UCSD-AML1 (cell line): ENCODE data around the gene ATP5MK.
A peak's percentile ranks its signal among the peaks of the same experiment; 100 is the strongest.
"Not testable (repeated sequence)": the region's sequence is repeated elsewhere in the genome, so short reads cannot be mapped to it uniquely, and the experiment has no call there.

ENCODE experiments used
- DNase-seq: peaks from one replicate; lab custom pipeline; 2025; ENCODE audit not compliant: unreplicated experiment; lab: John Stamatoyannopoulos, UW

Gene ATP5MK

GRCh38 chr10:103397191-103397825 lies 1.0 kb upstream of the ATP5MK start:
- DNase-seq = no peak

GRCh38 chr10:103396789-103397087 lies 463 bp upstream of the ATP5MK start:
- no peak for DNase-seq

- peak; percentile 36 for DNase-seq
These were observed 565 bp downstream of the ATP5MK start for GRCh38 chr10:103395754-103396066.

- DNase-seq = no peak
These were observed 2.1 kb downstream of the ATP5MK start for GRCh38 chr10:103394180-103394579.

- no peak for DNase-seq
These were observed 13.5 kb downstream of the ATP5MK start for GRCh38 chr10:103382769-103383168.

GRCh38 chr10:103374263-103374662 lies 22.0 kb downstream of the ATP5MK start:
- no peak for DNase-seq

- DNase-seq = no peak
These were observed 22.7 kb downstream of the ATP5MK start for GRCh38 chr10:103373544-103373943.

GRCh38 chr10:103367782-103368518 lies 28.3 kb downstream of the ATP5MK start, which contains the start of gene TAF5:
TSS of gene TAF5 (plus strand) at chr10:103367976. CDS start at chr10:103367990, 14 bp downstream.
- DNase-seq = peak; percentile 87

- no peak for DNase-seq
These were observed 28.9 kb downstream of the ATP5MK start for GRCh38 chr10:103367379-103367781.

GRCh38 chr10:103360791-103361190 lies 35.5 kb downstream of the ATP5MK start:
- DNase-seq = not testable (repeated sequence)

- DNase-seq = not testable (repeated sequence)
These were observed 36.8 kb downstream of the ATP5MK start for GRCh38 chr10:103359493-103359892.

GRCh38 chr10:103355906-103356599 lies 40.2 kb downstream of the ATP5MK start:
- no peak for DNase-seq

GRCh38 chr10:103354567-103354966 lies 41.7 kb downstream of the ATP5MK start:
- not testable (repeated sequence) for DNase-seq

GRCh38 chr10:103353281-103353680 lies 43.0 kb downstream of the ATP5MK start:
- DNase-seq = no peak

GRCh38 chr10:103350517-103351260 lies 45.6 kb downstream of the ATP5MK start, which contains the start of gene PCGF6:
TSS of gene PCGF6 (minus strand) at chr10:103351140. CDS start at chr10:103351066, 74 bp downstream.
- DNase-seq = peak; percentile 86

- no peak for DNase-seq
These were observed 46.1 kb downstream of the ATP5MK start for GRCh38 chr10:103350175-103350516.
